Esophagus squamous epithelium (tissue), 4 donors: Measurements from ENCODE around the gene HMGN3.

Experiments used
- POLR2A ChIP-seq, 4 donors: fragments of 450-650 bp; IDR thresholded peaks; one replicate each; pipeline ENCODE4 v1.6.1; 2017; ENCODE audit warnings: antibody characterized with exemption in 4 of 4, mild to moderate bottlenecking in 4 of 4, moderate library complexity in 3 of 4
- TF ChIP-seq, protein P1 (sequence below), 6 experiments: fragments of 450-650 bp in 4 of 6; fragments of 200-600 bp in 2 of 6; sonication (generic) in 2 of 6; IDR thresholded peaks; one replicate each; pipeline ENCODE4 v1.5.1; 2016 to 2019; ENCODE audit warnings: antibody characterized with exemption in 6 of 6, mild to moderate bottlenecking in 4 of 6, moderate library complexity in 4 of 6

DNA sequence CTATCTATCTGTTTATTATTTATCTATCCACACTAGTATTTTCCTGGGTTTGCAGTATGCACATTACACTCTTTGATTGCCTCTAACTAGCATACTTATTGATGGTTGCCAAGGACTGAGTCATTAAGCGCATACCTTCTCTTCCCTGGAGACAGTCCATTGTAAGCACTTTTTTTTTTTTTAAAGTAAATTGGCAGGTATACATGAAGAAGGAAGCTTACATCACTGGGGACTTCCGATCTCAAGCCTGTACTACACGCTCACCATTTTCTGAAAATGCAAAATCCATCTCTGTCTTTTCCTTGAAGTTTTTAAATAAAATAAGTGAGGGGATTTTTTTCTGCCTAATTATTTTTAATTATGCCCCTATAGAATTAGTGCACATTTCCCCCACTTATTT is 63.5 kb downstream of the HMGN3 start:
- TF ChIP-seq, protein P1, sequence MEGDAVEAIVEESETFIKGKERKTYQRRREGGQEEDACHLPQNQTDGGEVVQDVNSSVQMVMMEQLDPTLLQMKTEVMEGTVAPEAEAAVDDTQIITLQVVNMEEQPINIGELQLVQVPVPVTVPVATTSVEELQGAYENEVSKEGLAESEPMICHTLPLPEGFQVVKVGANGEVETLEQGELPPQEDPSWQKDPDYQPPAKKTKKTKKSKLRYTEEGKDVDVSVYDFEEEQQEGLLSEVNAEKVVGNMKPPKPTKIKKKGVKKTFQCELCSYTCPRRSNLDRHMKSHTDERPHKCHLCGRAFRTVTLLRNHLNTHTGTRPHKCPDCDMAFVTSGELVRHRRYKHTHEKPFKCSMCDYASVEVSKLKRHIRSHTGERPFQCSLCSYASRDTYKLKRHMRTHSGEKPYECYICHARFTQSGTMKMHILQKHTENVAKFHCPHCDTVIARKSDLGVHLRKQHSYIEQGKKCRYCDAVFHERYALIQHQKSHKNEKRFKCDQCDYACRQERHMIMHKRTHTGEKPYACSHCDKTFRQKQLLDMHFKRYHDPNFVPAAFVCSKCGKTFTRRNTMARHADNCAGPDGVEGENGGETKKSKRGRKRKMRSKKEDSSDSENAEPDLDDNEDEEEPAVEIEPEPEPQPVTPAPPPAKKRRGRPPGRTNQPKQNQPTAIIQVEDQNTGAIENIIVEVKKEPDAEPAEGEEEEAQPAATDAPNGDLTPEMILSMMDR (IDR thresholded peaks at IDR 0.05), result no peak
- TF ChIP-seq POLR2A (IDR thresholded peaks at IDR 0.05), result no peak
